Body of pancreas (tissue), 4 donors: Measurements from ENCODE around the gene ANAPC2. TPM values are rescaled to one million over a fixed set of nuclear protein-coding genes. Genes with fewer than 3 reads are reported as not detected.

Experiments
- ATAC-seq: fragments of 150-250 bp; one replicate; pipeline ENCODE4 v1.9.1; 2016
- DNase-seq, 4 donors: peaks; one replicate each; pipeline ENCODE4 v3.0.0-alpha.2; 2019
- H3K27ac ChIP-seq, 4 donors: fragments of 200-600 bp; sonication (generic); 1 replicate in 3 of 4; 2 replicates in 1 of 4; pipeline versions ENCODE4 v1.5.1 to v1.6.1; 2016 to 2019; ENCODE audit warnings: mild to moderate bottlenecking in 1 of 4, mixed read lengths in 1 of 4, moderate library complexity in 1 of 4
- H3K27me3 ChIP-seq, 2 donors: fragments of 200-600 bp; sonication (generic); one replicate each; pipeline ENCODE4 v1.6.0; 2016; ENCODE audit warnings: mild to moderate bottlenecking in 1 of 2
- H3K36me3 ChIP-seq, 2 donors: fragments of 200-600 bp; sonication (generic); replicated peaks in 1 of 2; 2 replicates each; pipeline ENCODE4 v1.5.1; 2016; ENCODE audit warnings: low read depth in 2 of 2; ENCODE audit not compliant: insufficient read depth in 1 of 2
- H3K4me1 ChIP-seq: fragments of 200-600 bp; sonication (generic); one replicate; pipeline ENCODE4 v1.6.0; 2016
- H3K4me3 ChIP-seq, 2 donors: fragments of 200-600 bp; sonication (generic); 1 replicate in 1 of 2; 2 replicates in 1 of 2; pipeline ENCODE4 v1.5.1; 2016 to 2019
- H3K9me3 ChIP-seq, 3 donors: fragments of 200-600 bp; sonication (generic); 1 replicate in 2 of 3; 2 replicates in 1 of 3; pipeline ENCODE4 v1.5.1; 2016
- CTCF ChIP-seq, 7 experiments: fragments of 450-650 bp in 4 of 7; fragments of 200-600 bp in 3 of 7; sonication (generic) in 3 of 7; IDR thresholded peaks; one replicate each; pipeline ENCODE4 v1.5.1; 2016 to 2019; ENCODE audit warnings: antibody characterized with exemption in 7 of 7
- POLR2A ChIP-seq, 3 donors: fragments of 450-650 bp; IDR thresholded peaks; one replicate each; pipeline ENCODE4 v1.6.1; 2016; ENCODE audit warnings: antibody characterized with exemption in 3 of 3, mild to moderate bottlenecking in 2 of 3
- WGBS, 2 donors: methylation state at CpG; one replicate each; pipeline ENCODE4 v1.1.5; 2017; 5-methylcytosine and 5-hydroxymethylcytosine counted together
- intact Hi-C: fragments of 100-400 bp; cut with DNase I; formaldehyde crosslinking; loops from one replicate; pipeline ENCODE4 v1.15.1; 2023
- total RNA-seq, 2 donors: library from RNA; depleted of rRNA; stranded (reverse); fragments of >200 nt; gene quantifications; one replicate each; pipeline ENCODE4 v1.1.0, GENCODE V29; 2016

The ANAPC2 gene
- total RNA-seq, 2 donors from 2014 or later, result 24.1 to 51.7 TPM

- H3K36me3 ChIP-seq, result no peaks in the 10 kb centered on the region
- 64% methylated on average over 5 of the region's 5 CpGs for WGBS, 2 donors
Measured at GRCh38 chr9:137149363-137149762, 39.0 kb downstream of the ANAPC2 start.

GRCh38 chr9:137148661-137149060, 39.7 kb downstream of the ANAPC2 start:
- no peaks in the 10 kb centered on the region for H3K4me1 ChIP-seq
- no peak overlapping the region for H3K4me3 ChIP-seq
- DNase-seq (no peak), ATAC-seq (no peak)
- no peaks in the 10 kb centered on the region for H3K36me3 ChIP-seq
- intact Hi-C loops, result no loop called here
- H3K9me3 ChIP-seq, result no peaks in the 10 kb centered on the region
- TF ChIP-seq CTCF (IDR thresholded peaks at IDR 0.05) (no peak), POLR2A (IDR thresholded peaks at IDR 0.05) (no peak)
- H3K27me3 ChIP-seq, result peaks cover 0 to 5% of the 10 kb centered on the region in 2 donors
- 79 to 87% methylated on average over 19 of the region's 19 CpGs for WGBS, 2 donors
- no peak overlapping the region for H3K27ac ChIP-seq

More at GRCh38 chr9:137149363-137149762, 39.0 kb downstream of the ANAPC2 start:
- Histone ChIP-seq H3K9me3 (no peaks in the 10 kb centered on the region), H3K27ac (no peak overlapping the region), H3K27me3 (peaks cover 0 to 5% of the 10 kb centered on the region in 2 donors), H3K4me1 (no peaks in the 10 kb centered on the region), H3K4me3 (no peak overlapping the region)
- ATAC-seq (no peak), DNase-seq (no peak)
- intact Hi-C loops, result no loop called here
- no peak for TF ChIP-seq POLR2A (IDR thresholded peaks at IDR 0.05)
- no peak for TF ChIP-seq CTCF (IDR thresholded peaks at IDR 0.05)

GRCh38 chr9:137148242-137148641, 40.1 kb downstream of the ANAPC2 start:
- Histone ChIP-seq H3K9me3 (no peaks in the 10 kb centered on the region), H3K36me3 (no peaks in the 10 kb centered on the region), H3K4me1 (no peaks in the 10 kb centered on the region), H3K27ac (no peak overlapping the region), H3K4me3 (no peak overlapping the region), H3K27me3 (peaks cover 0 to 5% of the 10 kb centered on the region in 2 donors)
- 78 to 84% methylated on average over 19 to 27 of the region's 27 CpGs for WGBS, 2 donors
- ATAC-seq (no peak), DNase-seq (no peak)
- TF ChIP-seq CTCF (IDR thresholded peaks at IDR 0.05), result no peak
- TF ChIP-seq POLR2A (IDR thresholded peaks at IDR 0.05), result no peak
- intact Hi-C loops, result no loop called here

GRCh38 chr9:137147793-137148160, 40.6 kb downstream of the ANAPC2 start:
- intact Hi-C loops, result no loop called here
- ATAC-seq (no peak), DNase-seq (no peak)
- H3K4me1 ChIP-seq, result no peaks in the 10 kb centered on the region
- 28 to 35% methylated on average over 10 to 23 of the region's 24 CpGs for WGBS, 2 donors
- H3K36me3 ChIP-seq, result no peaks in the 10 kb centered on the region
- H3K27ac ChIP-seq, result no peak overlapping the region
- peaks cover 0 to 5% of the 10 kb centered on the region in 2 donors for H3K27me3 ChIP-seq
- no peak overlapping the region for H3K4me3 ChIP-seq
- no peaks in the 10 kb centered on the region for H3K9me3 ChIP-seq
- TF ChIP-seq POLR2A (IDR thresholded peaks at IDR 0.05), result no peak
- no peak for TF ChIP-seq CTCF (IDR thresholded peaks at IDR 0.05)

GRCh38 chr9:137147091-137147792, 41.1 kb downstream of the ANAPC2 start:
- Histone ChIP-seq H3K27ac (no peak overlapping the region), H3K9me3 (no peaks in the 10 kb centered on the region), H3K36me3 (no peaks in the 10 kb centered on the region), H3K4me3 (no peak overlapping the region), H3K27me3 (peaks cover 0 to 5% of the 10 kb centered on the region in 2 donors), H3K4me1 (no peaks in the 10 kb centered on the region)
- intact Hi-C loops, result no loop called here
- TF ChIP-seq POLR2A (IDR thresholded peaks at IDR 0.05) (no peak), CTCF (IDR thresholded peaks at IDR 0.05) (no peak)
- ATAC-seq (no peak), DNase-seq (no peak)
- WGBS, 2 donors, result 73% methylated on average over 24 to 26 of the region's 26 CpGs
